HepG2 (cell line): Measurements from ENCODE around the gene ZIM2. TPM values are rescaled to one million over a fixed set of nuclear protein-coding genes. Genes with fewer than 3 reads are reported as not detected.

ENCODE experiments used
- ETV5 ChIP-seq: IDR thresholded peaks from 2 replicates; pipeline ENCODE4 v1.6.1; 2018; ENCODE audit warnings: missing biosample characterization, missing genetic modification reagents, inconsistent platforms, borderline replicate concordance
- HNRNPLL ChIP-seq: fragments of 200-400 bp; formaldehyde crosslinking; IDR thresholded peaks from 2 replicates; pipeline ENCODE4 v1.6.1; 2017; ENCODE audit warnings: mild to moderate bottlenecking, low read depth, low read length; ENCODE audit not compliant: poor library complexity, severe bottlenecking
- PITX1 ChIP-seq: sonication (generic); formaldehyde crosslinking; IDR thresholded peaks from 2 replicates; pipeline ENCODE4 v1.5.1; 2020; ENCODE audit warnings: mild to moderate bottlenecking, missing genetic modification reagents
- POGZ ChIP-seq: sonication (generic); formaldehyde crosslinking; IDR thresholded peaks from 2 replicates; pipeline ENCODE4 v1.4.0; 2020; ENCODE audit warnings: mild to moderate bottlenecking, missing genetic modification reagents
- RARA ChIP-seq: IDR thresholded peaks from 2 replicates; pipeline ENCODE4 v1.6.1; 2016; ENCODE audit warnings: missing genetic modification reagents, missing compliant biosample characterization
- SSRP1 ChIP-seq: IDR thresholded peaks from 2 replicates; pipeline ENCODE4 v1.6.1; 2016; ENCODE audit warnings: control low read depth
- TRIM24 ChIP-seq: sonication (generic); formaldehyde crosslinking; IDR thresholded peaks from 2 replicates; pipeline ENCODE4 v1.8.0; 2022; ENCODE audit warnings: mild to moderate bottlenecking, missing genetic modification reagents
- ZNF207 ChIP-seq: fragments of 450-650 bp; IDR thresholded peaks from 2 replicates; pipeline ENCODE4 v1.6.1; 2016; ENCODE audit warnings: antibody characterized with exemption, borderline replicate concordance
- ZNF253 ChIP-seq: sonication (generic); formaldehyde crosslinking; IDR thresholded peaks from 2 replicates; pipeline ENCODE4 v1.8.0; 2022; ENCODE audit warnings: mild to moderate bottlenecking, missing genetic modification reagents, borderline replicate concordance
- ZNF350 ChIP-seq: sonication (generic); formaldehyde crosslinking; IDR thresholded peaks from 2 replicates; pipeline ENCODE4 v1.4.0; 2020; ENCODE audit warnings: mild to moderate bottlenecking, low read depth, missing genetic modification reagents, borderline replicate concordance
- ZNF44 ChIP-seq: sonication (generic); formaldehyde crosslinking; IDR thresholded peaks from 2 replicates; pipeline ENCODE4 v1.5.1; 2020; ENCODE audit warnings: mild to moderate bottlenecking, missing genetic modification reagents
- ZNF468 ChIP-seq: sonication (generic); formaldehyde crosslinking; IDR thresholded peaks from 2 replicates; pipeline ENCODE4 v1.8.0; 2022; ENCODE audit warnings: mild to moderate bottlenecking, moderate library complexity, missing genetic modification reagents
- ZNF589 ChIP-seq: sonication (generic); formaldehyde crosslinking; conservative IDR thresholded peaks from 2 replicates; pipeline ENCODE4 v1.8.0; 2022; ENCODE audit warnings: mild to moderate bottlenecking, moderate library complexity, missing genetic modification reagents
- ZNF746 ChIP-seq: sonication (generic); formaldehyde crosslinking; IDR thresholded peaks from 2 replicates; pipeline ENCODE4 v1.8.0; 2022; ENCODE audit warnings: mild to moderate bottlenecking, missing genetic modification reagents
- ZNF83 ChIP-seq: sonication (generic); formaldehyde crosslinking; IDR thresholded peaks from 2 replicates; pipeline ENCODE4 v1.4.0; 2020; ENCODE audit warnings: missing genetic modification reagents, mild to moderate bottlenecking, borderline replicate concordance
- polyA plus RNA-seq, 8 experiments: library from polyadenylated mRNA; depleted of rRNA in 3 of 8; stranded (reverse) in 7 of 8; unstranded in 1 of 8; fragments of >200 nt; fragmentation: Illumina TruSeq in 4 of 8; extraction: Trizol in 4 of 8; gene quantifications; 2 replicates each; pipeline versions ENCODE4 v1.2.1 to v1.2.3, GENCODE V29; 2011 to 2016; ENCODE audit warnings: low read depth in 4 of 8, missing spikeins in 1 of 8, mixed read lengths in 1 of 8; ENCODE audit not compliant: insufficient read depth in 1 of 8
- total RNA-seq, 5 experiments: library from RNA; depleted of rRNA; stranded (reverse); fragments of >200 nt; fragmentation: Illumina TruSeq; extraction: Trizol; gene quantifications; 2 replicates each; pipeline ENCODE4 v1.2.3, GENCODE V29; 2016; ENCODE audit warnings: low read depth in 1 of 5
- TF ChIP-seq, protein P1 (sequence below): sonication (generic); formaldehyde crosslinking; IDR thresholded peaks from 2 replicates; pipeline ENCODE4 v1.4.0; 2020; ENCODE audit warnings: missing genetic modification reagents; ENCODE audit errors: not compliant biosample characterization
- TF ChIP-seq, protein P2 (sequence below): IDR thresholded peaks from 2 replicates; pipeline ENCODE4 v1.6.1; 2016
- TF ChIP-seq, protein P3 (sequence below): sonication (generic); formaldehyde crosslinking; IDR thresholded peaks from 2 replicates; pipeline ENCODE4 v1.8.0; 2022; ENCODE audit warnings: mild to moderate bottlenecking, missing genetic modification reagents, moderate library complexity
- TF ChIP-seq, protein P4 (sequence below): sonication (generic); formaldehyde crosslinking; IDR thresholded peaks from 2 replicates; pipeline ENCODE4 v1.5.1; 2020; ENCODE audit warnings: missing genetic modification reagents, mild to moderate bottlenecking, borderline replicate concordance
- TF ChIP-seq, protein P5 (sequence below): IDR thresholded peaks from 2 replicates; pipeline ENCODE4 v1.4.0; 2020; ENCODE audit warnings: mild to moderate bottlenecking, missing genetic modification reagents

Gene ZIM2
- total and polyA plus RNA-seq, 2 of the 13 experiments (the other 11 are each of a cell fraction or from before 2014, with no cell fraction given), result 7.2 to 10.3 TPM

DNA sequence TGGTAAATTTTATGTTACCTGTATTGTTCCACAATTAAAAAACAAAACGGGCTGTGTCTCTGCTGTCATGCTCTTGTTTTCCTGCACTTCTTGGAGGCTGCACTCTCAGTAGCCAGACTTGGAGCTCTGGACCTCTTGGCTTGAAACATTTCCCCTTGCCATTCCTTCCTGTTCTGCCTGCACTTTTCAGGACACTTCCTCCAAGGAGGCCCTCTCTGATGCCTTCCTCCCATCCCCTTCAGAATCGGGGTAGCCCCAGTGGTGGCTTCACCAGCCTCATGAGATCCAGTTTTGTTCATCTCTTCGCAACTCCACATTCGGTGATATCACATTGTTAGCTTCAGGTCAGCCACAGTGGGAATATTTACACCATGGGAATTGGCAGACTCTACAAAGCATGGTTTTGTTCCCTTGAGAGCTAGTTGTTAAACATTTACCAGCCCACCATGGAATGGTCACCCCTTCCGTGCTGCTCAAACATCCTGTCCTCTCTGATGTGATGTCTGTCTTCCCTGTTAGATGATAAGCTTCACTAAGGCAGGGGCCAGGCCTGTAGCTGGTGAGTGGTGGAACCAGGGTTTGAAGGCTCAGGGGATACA is 40.2 kb upstream of the ZIM2 start (continued):
- TF ChIP-seq, protein P1, sequence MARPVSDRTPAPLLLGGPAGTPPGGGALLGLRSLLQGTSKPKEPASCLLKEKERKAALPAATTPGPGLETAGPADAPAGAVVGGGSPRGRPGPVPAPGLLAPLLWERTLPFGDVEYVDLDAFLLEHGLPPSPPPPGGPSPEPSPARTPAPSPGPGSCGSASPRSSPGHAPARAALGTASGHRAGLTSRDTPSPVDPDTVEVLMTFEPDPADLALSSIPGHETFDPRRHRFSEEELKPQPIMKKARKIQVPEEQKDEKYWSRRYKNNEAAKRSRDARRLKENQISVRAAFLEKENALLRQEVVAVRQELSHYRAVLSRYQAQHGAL, result no peak
- TF ChIP-seq ZNF468 (CRISPR knock-in tag) (no peak), RARA (CRISPR knock-in tag) (peak; percentile 88), PITX1 (CRISPR knock-in tag) (peak; percentile 84), POGZ (peak; percentile 87), ZNF83 (CRISPR knock-in tag) (no peak), TRIM24 (CRISPR knock-in tag) (no peak), ZNF207 (no peak), ZNF589 (CRISPR knock-in tag) (no peak), ZNF746 (CRISPR knock-in tag) (no peak), ZNF350 (CRISPR knock-in tag) (peak; percentile 68; the same call in 1 of the 2 replicates), HNRNPLL (no peak), ZNF44 (CRISPR knock-in tag) (no peak), ZNF253 (CRISPR knock-in tag) (0 out of 2 replicates have a peak, but pooled peaks have one; percentile 40), SSRP1 (CRISPR knock-in tag) (peak; percentile 90), ETV5 (CRISPR knock-in tag) (peak; percentile 99)
- TF ChIP-seq, protein P2, sequence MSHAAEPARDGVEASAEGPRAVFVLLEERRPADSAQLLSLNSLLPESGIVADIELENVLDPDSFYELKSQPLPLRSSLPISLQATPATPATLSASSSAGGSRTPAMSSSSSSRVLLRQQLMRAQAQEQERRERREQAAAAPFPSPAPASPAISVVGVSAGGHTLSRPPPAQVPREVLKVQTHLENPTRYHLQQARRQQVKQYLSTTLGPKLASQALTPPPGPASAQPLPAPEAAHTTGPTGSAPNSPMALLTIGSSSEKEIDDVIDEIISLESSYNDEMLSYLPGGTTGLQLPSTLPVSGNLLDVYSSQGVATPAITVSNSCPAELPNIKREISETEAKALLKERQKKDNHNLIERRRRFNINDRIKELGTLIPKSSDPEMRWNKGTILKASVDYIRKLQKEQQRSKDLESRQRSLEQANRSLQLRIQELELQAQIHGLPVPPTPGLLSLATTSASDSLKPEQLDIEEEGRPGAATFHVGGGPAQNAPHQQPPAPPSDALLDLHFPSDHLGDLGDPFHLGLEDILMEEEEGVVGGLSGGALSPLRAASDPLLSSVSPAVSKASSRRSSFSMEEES (CRISPR knock-in tag), result peak; percentile 82
- TF ChIP-seq, protein P3, sequence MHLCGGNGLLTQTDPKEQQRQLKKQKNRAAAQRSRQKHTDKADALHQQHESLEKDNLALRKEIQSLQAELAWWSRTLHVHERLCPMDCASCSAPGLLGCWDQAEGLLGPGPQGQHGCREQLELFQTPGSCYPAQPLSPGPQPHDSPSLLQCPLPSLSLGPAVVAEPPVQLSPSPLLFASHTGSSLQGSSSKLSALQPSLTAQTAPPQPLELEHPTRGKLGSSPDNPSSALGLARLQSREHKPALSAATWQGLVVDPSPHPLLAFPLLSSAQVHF (CRISPR knock-in tag), result no peak
- TF ChIP-seq, protein P4, sequence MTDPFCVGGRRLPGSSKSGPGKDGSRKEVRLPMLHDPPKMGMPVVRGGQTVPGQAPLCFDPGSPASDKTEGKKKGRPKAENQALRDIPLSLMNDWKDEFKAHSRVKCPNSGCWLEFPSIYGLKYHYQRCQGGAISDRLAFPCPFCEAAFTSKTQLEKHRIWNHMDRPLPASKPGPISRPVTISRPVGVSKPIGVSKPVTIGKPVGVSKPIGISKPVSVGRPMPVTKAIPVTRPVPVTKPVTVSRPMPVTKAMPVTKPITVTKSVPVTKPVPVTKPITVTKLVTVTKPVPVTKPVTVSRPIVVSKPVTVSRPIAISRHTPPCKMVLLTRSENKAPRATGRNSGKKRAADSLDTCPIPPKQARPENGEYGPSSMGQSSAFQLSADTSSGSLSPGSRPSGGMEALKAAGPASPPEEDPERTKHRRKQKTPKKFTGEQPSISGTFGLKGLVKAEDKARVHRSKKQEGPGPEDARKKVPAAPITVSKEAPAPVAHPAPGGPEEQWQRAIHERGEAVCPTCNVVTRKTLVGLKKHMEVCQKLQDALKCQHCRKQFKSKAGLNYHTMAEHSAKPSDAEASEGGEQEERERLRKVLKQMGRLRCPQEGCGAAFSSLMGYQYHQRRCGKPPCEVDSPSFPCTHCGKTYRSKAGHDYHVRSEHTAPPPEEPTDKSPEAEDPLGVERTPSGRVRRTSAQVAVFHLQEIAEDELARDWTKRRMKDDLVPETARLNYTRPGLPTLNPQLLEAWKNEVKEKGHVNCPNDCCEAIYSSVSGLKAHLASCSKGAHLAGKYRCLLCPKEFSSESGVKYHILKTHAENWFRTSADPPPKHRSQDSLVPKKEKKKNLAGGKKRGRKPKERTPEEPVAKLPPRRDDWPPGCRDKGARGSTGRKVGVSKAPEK (CRISPR knock-in tag), result peak; percentile 75; the same call in 1 of the 2 replicates
- TF ChIP-seq, protein P5, sequence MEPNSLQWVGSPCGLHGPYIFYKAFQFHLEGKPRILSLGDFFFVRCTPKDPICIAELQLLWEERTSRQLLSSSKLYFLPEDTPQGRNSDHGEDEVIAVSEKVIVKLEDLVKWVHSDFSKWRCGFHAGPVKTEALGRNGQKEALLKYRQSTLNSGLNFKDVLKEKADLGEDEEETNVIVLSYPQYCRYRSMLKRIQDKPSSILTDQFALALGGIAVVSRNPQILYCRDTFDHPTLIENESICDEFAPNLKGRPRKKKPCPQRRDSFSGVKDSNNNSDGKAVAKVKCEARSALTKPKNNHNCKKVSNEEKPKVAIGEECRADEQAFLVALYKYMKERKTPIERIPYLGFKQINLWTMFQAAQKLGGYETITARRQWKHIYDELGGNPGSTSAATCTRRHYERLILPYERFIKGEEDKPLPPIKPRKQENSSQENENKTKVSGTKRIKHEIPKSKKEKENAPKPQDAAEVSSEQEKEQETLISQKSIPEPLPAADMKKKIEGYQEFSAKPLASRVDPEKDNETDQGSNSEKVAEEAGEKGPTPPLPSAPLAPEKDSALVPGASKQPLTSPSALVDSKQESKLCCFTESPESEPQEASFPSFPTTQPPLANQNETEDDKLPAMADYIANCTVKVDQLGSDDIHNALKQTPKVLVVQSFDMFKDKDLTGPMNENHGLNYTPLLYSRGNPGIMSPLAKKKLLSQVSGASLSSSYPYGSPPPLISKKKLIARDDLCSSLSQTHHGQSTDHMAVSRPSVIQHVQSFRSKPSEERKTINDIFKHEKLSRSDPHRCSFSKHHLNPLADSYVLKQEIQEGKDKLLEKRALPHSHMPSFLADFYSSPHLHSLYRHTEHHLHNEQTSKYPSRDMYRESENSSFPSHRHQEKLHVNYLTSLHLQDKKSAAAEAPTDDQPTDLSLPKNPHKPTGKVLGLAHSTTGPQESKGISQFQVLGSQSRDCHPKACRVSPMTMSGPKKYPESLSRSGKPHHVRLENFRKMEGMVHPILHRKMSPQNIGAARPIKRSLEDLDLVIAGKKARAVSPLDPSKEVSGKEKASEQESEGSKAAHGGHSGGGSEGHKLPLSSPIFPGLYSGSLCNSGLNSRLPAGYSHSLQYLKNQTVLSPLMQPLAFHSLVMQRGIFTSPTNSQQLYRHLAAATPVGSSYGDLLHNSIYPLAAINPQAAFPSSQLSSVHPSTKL, result peak; percentile 86
